HepG2 (cell line): ENCODE measurements around the gene RBCK1. TPM values are rescaled to one million over a fixed set of nuclear protein-coding genes. Genes with fewer than 3 reads are reported as not detected.

Experiments
- ARNT2 ChIP-seq: sonication (generic); formaldehyde crosslinking; IDR thresholded peaks from 2 replicates; pipeline ENCODE4 v1.8.0; 2022; ENCODE audit warnings: mild to moderate bottlenecking, low read depth, missing genetic modification reagents, moderate library complexity
- BRD4 ChIP-seq: sonication (generic); formaldehyde crosslinking; IDR thresholded peaks from 2 replicates; pipeline ENCODE4 v1.4.0; 2020; ENCODE audit warnings: missing genetic modification reagents
- CBX1 ChIP-seq: IDR thresholded peaks from one replicate; pipeline ENCODE4 v1.6.1; 2016; ENCODE audit warnings: antibody characterized with exemption, low read depth
- FOXC1 ChIP-seq: sonication (generic); formaldehyde crosslinking; IDR thresholded peaks from 2 replicates; pipeline ENCODE4 v1.8.0; 2022; ENCODE audit warnings: mild to moderate bottlenecking, missing genetic modification reagents, borderline replicate concordance
- MEIS2 ChIP-seq: sonication (generic); formaldehyde crosslinking; IDR thresholded peaks from 2 replicates; pipeline ENCODE4 v1.9.0; 2021; ENCODE audit warnings: mild to moderate bottlenecking, missing genetic modification reagents
- NCOR1 ChIP-seq: fragments of 200-600 bp; sonication (generic); IDR thresholded peaks from 2 replicates; pipeline ENCODE4 v1.7.0; 2017; ENCODE audit warnings: antibody characterized with exemption, low read length, borderline replicate concordance
- NFE2L1 ChIP-seq: sonication (generic); formaldehyde crosslinking; IDR thresholded peaks from 2 replicates; pipeline ENCODE4 v1.4.0; 2020; ENCODE audit warnings: missing genetic modification reagents, mild to moderate bottlenecking, borderline replicate concordance
- POLR2AphosphoS5 ChIP-seq: IDR thresholded peaks from 2 replicates; pipeline ENCODE4 v1.6.1; 2012; ENCODE audit warnings: low read depth, low read length
- YY1 ChIP-seq: IDR thresholded peaks from 2 replicates; pipeline ENCODE4 v1.6.1; 2011; ENCODE audit warnings: low read length, low read depth, moderate library complexity, mild to moderate bottlenecking; ENCODE audit not compliant: insufficient read depth, insufficient replicate concordance
- ZBTB20 ChIP-seq: sonication (generic); formaldehyde crosslinking; IDR thresholded peaks from 2 replicates; pipeline ENCODE4 v1.8.1; 2023; ENCODE audit warnings: missing genetic modification reagents, low read depth, mild to moderate bottlenecking, borderline replicate concordance
- ZNF101 ChIP-seq: sonication (generic); formaldehyde crosslinking; IDR thresholded peaks from 2 replicates; pipeline ENCODE4 v1.4.0; 2020; ENCODE audit warnings: mild to moderate bottlenecking, low read depth, missing genetic modification reagents, borderline replicate concordance
- ZNF709 ChIP-seq: sonication (generic); formaldehyde crosslinking; IDR thresholded peaks from 2 replicates; pipeline ENCODE4 v1.5.0; 2020; ENCODE audit warnings: mild to moderate bottlenecking, missing genetic modification reagents
- ZSCAN20 ChIP-seq: sonication (generic); formaldehyde crosslinking; IDR thresholded peaks from 2 replicates; pipeline ENCODE4 v1.4.0; 2020; ENCODE audit warnings: missing genetic modification reagents, mild to moderate bottlenecking, borderline replicate concordance
- polyA plus RNA-seq, 8 experiments: library from polyadenylated mRNA; depleted of rRNA in 3 of 8; stranded (reverse) in 7 of 8; unstranded in 1 of 8; fragments of >200 nt; fragmentation: Illumina TruSeq in 4 of 8; extraction: Trizol in 4 of 8; gene quantifications; 2 replicates each; pipeline versions ENCODE4 v1.2.1 to v1.2.3, GENCODE V29; 2011 to 2016; ENCODE audit warnings: low read depth in 4 of 8, missing spikeins in 1 of 8, mixed read lengths in 1 of 8; ENCODE audit not compliant: insufficient read depth in 1 of 8
- total RNA-seq, 5 experiments: library from RNA; depleted of rRNA; stranded (reverse); fragments of >200 nt; fragmentation: Illumina TruSeq; extraction: Trizol; gene quantifications; 2 replicates each; pipeline ENCODE4 v1.2.3, GENCODE V29; 2016; ENCODE audit warnings: low read depth in 1 of 5
- TF ChIP-seq, protein P1 (sequence below): sonication (generic); formaldehyde crosslinking; IDR thresholded peaks from 2 replicates; pipeline ENCODE4 v1.5.0; 2020; ENCODE audit warnings: missing genetic modification reagents
- TF ChIP-seq, protein P2 (sequence below): fragments of 450-650 bp; IDR thresholded peaks from 2 replicates; pipeline ENCODE4 v1.6.1; 2017; ENCODE audit warnings: mild to moderate bottlenecking
- TF ChIP-seq, protein P3 (sequence below): sonication (generic); formaldehyde crosslinking; IDR thresholded peaks from one replicate; pipeline ENCODE4 v1.5.1; 2020; ENCODE audit warnings: mild to moderate bottlenecking, missing genetic modification reagents; ENCODE audit errors: not compliant biosample characterization

Gene RBCK1
- total and polyA plus RNA-seq, 2 of the 13 experiments (the other 11 are each of a cell fraction or from before 2014, with no cell fraction given) = 149 to 215 TPM

DNA sequence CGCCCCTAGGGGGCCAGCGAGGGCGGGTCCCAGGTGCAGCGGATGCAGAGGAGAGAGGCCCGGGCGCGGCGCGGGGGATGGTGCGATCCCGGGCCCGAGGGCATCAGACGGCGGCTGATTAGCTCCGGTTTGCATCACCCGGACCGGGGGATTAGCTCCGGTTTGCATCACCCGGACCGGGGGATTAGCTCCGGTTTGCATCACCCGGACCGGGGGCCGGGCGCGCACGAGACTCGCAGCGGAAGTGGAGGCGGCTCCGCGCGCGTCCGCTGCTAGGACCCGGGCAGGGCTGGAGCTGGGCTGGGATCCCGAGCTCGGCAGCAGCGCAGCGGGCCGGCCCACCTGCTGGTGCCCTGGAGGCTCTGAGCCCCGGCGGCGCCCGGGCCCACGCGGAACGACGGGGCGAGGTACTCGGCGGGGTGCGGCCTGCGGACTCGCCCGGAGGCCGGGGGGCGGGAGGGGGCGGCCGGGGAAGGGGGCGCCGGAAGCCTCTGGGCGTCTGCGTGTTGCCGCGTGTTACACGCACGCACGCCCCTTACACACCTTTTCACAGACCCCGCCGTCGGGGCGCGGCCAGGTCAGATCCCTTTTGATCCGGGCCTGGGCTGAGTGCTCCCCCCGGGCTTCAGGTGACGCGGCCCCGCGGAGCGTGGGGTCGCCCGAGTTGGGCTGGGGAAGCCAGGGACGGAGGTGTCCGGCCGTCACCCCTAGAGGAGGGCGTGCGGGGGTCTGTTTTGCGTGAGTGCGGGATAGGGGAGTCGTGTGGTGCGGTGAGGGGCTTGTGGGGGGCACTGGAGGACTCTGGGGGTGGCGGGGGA, 27.1 kb upstream of the RBCK1 start (continued):
- TF ChIP-seq ZBTB20 (CRISPR knock-in tag) = peak; percentile 29; the same call in 1 of the 2 replicates
- peak; percentile 86; the same call in 1 of the 2 replicates for TF ChIP-seq ARNT2 (CRISPR knock-in tag)
- TF ChIP-seq, protein P1, sequence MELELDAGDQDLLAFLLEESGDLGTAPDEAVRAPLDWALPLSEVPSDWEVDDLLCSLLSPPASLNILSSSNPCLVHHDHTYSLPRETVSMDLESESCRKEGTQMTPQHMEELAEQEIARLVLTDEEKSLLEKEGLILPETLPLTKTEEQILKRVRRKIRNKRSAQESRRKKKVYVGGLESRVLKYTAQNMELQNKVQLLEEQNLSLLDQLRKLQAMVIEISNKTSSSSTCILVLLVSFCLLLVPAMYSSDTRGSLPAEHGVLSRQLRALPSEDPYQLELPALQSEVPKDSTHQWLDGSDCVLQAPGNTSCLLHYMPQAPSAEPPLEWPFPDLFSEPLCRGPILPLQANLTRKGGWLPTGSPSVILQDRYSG (CRISPR knock-in tag) = peak; percentile 58
- TF ChIP-seq ZNF101 (CRISPR knock-in tag) = peak; percentile 75; the same call in 1 of the 2 replicates
- TF ChIP-seq BRD4 (CRISPR knock-in tag) = peak; percentile 87; the same call in 1 of the 2 replicates
- TF ChIP-seq ZNF709 (CRISPR knock-in tag) = no peak
- no peak for TF ChIP-seq NFE2L1 (CRISPR knock-in tag)
- TF ChIP-seq MEIS2 (CRISPR knock-in tag) = peak; percentile 74
- TF ChIP-seq, protein P2, sequence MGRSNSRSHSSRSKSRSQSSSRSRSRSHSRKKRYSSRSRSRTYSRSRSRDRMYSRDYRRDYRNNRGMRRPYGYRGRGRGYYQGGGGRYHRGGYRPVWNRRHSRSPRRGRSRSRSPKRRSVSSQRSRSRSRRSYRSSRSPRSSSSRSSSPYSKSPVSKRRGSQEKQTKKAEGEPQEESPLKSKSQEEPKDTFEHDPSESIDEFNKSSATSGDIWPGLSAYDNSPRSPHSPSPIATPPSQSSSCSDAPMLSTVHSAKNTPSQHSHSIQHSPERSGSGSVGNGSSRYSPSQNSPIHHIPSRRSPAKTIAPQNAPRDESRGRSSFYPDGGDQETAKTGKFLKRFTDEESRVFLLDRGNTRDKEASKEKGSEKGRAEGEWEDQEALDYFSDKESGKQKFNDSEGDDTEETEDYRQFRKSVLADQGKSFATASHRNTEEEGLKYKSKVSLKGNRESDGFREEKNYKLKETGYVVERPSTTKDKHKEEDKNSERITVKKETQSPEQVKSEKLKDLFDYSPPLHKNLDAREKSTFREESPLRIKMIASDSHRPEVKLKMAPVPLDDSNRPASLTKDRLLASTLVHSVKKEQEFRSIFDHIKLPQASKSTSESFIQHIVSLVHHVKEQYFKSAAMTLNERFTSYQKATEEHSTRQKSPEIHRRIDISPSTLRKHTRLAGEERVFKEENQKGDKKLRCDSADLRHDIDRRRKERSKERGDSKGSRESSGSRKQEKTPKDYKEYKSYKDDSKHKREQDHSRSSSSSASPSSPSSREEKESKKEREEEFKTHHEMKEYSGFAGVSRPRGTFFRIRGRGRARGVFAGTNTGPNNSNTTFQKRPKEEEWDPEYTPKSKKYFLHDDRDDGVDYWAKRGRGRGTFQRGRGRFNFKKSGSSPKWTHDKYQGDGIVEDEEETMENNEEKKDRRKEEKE = no peak
- TF ChIP-seq, protein P3, sequence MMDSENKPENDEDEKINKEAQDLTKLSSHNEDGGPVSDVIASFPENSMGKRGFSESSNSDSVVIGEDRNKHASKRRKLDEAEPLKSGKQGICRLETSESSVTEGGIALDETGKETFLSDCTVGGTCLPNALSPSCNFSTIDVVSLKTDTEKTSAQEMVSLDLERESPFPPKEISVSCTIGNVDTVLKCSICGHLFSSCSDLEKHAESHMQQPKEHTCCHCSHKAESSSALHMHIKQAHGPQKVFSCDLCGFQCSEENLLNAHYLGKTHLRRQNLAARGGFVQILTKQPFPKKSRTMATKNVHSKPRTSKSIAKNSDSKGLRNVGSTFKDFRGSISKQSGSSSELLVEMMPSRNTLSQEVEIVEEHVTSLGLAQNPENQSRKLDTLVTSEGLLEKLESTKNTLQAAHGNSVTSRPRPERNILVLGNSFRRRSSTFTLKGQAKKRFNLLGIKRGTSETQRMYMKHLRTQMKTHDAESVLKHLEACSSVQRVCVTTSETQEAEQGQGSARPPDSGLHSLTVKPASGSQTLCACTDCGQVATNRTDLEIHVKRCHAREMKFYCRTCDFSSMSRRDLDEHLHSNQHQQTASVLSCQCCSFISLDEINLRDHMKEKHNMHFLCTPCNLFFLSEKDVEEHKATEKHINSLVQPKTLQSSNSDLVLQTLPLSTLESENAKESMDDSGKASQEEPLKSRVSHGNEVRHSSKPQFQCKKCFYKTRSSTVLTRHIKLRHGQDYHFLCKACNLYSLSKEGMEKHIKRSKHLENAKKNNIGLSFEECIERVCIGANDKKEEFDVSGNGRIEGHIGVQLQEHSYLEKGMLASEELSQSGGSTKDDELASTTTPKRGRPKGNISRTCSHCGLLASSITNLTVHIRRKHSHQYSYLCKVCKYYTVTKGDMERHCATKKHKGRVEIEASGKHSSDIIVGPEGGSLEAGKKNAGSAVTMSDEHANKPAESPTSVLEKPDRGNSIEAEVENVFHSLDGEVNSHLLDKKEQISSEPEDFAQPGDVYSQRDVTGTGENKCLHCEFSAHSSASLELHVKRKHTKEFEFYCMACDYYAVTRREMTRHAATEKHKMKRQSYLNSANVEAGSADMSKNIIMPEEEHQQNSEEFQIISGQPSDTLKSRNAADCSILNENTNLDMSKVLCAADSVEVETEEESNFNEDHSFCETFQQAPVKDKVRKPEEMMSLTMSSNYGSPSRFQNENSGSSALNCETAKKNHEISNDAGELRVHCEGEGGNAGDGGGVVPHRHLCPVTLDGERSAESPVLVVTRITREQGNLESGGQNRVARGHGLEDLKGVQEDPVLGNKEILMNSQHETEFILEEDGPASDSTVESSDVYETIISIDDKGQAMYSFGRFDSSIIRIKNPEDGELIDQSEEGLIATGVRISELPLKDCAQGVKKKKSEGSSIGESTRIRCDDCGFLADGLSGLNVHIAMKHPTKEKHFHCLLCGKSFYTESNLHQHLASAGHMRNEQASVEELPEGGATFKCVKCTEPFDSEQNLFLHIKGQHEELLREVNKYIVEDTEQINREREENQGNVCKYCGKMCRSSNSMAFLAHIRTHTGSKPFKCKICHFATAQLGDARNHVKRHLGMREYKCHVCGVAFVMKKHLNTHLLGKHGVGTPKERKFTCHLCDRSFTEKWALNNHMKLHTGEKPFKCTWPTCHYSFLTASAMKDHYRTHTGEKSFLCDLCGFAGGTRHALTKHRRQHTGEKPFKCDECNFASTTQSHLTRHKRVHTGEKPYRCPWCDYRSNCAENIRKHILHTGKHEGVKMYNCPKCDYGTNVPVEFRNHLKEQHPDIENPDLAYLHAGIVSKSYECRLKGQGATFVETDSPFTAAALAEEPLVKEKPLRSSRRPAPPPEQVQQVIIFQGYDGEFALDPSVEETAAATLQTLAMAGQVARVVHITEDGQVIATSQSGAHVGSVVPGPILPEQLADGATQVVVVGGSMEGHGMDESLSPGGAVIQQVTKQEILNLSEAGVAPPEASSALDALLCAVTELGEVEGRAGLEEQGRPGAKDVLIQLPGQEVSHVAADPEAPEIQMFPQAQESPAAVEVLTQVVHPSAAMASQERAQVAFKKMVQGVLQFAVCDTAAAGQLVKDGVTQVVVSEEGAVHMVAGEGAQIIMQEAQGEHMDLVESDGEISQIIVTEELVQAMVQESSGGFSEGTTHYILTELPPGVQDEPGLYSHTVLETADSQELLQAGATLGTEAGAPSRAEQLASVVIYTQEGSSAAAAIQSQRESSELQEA (CRISPR knock-in tag) = no peak
- peak; percentile 72 for TF ChIP-seq POLR2AphosphoS5
- no peak for TF ChIP-seq NCOR1
- TF ChIP-seq ZSCAN20 = peak; percentile 89
- TF ChIP-seq CBX1 = no peak
- TF ChIP-seq FOXC1 (CRISPR knock-in tag) = peak; percentile 86
- peak; percentile 61 for TF ChIP-seq YY1
